Peyer's patch (tissue), 4 donors: ENCODE measurements around the gene SPAG7.
A peak's percentile ranks its signal among the peaks of the same experiment; 100 is the strongest.

Experiments
- CTCF ChIP-seq, 6 experiments: fragments of 450-650 bp in 4 of 6; fragments of 200-600 bp in 2 of 6; sonication (generic) in 1 of 6; IDR thresholded peaks; one replicate each; pipeline ENCODE4 v1.5.1; 2017 to 2019; ENCODE audit warnings: antibody characterized with exemption in 6 of 6, mild to moderate bottlenecking in 3 of 6, moderate library complexity in 1 of 6
- POLR2A ChIP-seq, 2 donors: fragments of 450-650 bp; IDR thresholded peaks; one replicate each; pipeline ENCODE4 v1.5.1; 2017; ENCODE audit warnings: antibody characterized with exemption in 2 of 2, mild to moderate bottlenecking in 2 of 2, moderate library complexity in 2 of 2

GRCh38 chr17:4949321-4950074 lies 18.1 kb downstream of the SPAG7 start:
- TF ChIP-seq CTCF (IDR thresholded peaks at IDR 0.05) (peak in 1 of 6 experiments; percentile 5), POLR2A (IDR thresholded peaks at IDR 0.05) (peak in 1 of 2 donors; percentile 42)
